GM19467 (cell line): Measurements from ENCODE around the gene POU4F2.

Experiments used
- ATAC-seq: cut with Tn5 transposase; IDR thresholded peaks from one replicate; pipeline ENCODE4 v1.9.1; 2021; ENCODE audit warnings: mild to moderate bottlenecking, moderate library complexity; ENCODE audit not compliant: unreplicated experiment

The POU4F2 gene, protein sequence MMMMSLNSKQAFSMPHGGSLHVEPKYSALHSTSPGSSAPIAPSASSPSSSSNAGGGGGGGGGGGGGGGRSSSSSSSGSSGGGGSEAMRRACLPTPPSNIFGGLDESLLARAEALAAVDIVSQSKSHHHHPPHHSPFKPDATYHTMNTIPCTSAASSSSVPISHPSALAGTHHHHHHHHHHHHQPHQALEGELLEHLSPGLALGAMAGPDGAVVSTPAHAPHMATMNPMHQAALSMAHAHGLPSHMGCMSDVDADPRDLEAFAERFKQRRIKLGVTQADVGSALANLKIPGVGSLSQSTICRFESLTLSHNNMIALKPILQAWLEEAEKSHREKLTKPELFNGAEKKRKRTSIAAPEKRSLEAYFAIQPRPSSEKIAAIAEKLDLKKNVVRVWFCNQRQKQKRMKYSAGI

DNA sequence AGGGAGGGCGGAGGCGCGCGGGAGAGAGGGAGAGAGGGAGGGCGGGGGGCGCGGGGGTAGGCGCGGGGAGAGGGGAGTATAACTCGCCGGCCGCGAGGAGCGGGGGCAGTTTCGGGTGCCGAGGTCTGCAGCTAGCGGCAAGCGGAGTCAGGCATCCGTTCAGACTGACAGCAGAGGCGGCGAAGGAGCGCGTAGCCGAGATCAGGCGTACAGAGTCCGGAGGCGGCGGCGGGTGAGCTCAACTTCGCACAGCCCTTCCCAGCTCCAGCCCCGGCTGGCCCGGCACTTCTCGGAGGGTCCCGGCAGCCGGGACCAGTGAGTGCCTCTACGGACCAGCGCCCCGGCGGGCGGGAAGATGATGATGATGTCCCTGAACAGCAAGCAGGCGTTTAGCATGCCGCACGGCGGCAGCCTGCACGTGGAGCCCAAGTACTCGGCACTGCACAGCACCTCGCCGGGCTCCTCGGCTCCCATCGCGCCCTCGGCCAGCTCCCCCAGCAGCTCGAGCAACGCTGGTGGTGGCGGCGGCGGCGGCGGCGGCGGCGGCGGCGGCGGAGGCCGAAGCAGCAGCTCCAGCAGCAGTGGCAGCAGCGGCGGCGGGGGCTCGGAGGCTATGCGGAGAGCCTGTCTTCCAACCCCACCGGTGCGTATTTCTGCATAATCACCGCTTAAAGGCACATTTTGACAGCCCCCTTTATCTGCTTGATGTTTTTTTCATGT lies at the start of gene POU4F2:
POU4F2 (plus strand) TSS at position 108 of the 720 bp plus-strand sequence; CDS start at position 356, 248 bp downstream.
- no peak for ATAC-seq

DNA sequence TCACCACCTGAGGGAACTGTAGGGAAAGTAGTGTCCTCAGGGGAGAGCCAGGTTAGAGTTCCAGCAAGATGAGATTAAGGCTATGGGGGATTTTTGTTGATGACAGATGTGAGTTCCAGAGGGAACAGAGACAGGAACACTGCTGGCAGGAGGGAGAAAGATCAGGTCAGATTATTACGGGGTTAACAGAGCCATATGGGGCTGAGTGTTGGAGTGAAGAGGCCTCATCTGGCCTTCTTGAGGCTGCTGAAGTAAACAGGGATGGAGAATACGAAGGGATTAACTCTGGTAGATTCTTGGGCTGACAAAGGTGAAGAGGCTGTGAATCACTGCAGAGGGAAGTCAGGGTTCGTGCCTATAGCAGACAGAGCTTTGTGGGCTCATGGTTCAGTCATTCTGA lies 47.9 kb upstream of the POU4F2 start:
- ATAC-seq: no peak

DNA sequence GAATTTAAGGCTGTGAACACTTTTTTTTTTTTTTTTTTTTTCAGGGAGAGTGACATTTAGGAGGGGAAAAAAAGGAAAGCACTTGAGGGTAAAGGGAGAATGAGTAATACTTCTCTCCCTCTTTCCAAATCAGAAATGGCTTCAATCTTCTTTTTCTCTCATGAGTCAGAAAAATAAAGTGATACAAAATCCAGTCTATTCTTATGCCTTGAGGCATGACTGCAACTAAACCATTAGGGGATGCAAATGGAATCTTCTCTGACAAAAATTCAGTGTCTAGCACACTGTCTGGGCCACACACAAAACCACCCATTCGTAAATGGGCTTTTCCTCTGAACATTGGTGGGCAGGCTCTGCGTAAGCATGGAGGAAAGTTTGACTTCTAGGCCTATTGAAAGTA lies 46.7 kb upstream of the POU4F2 start:
- no peak for ATAC-seq

DNA sequence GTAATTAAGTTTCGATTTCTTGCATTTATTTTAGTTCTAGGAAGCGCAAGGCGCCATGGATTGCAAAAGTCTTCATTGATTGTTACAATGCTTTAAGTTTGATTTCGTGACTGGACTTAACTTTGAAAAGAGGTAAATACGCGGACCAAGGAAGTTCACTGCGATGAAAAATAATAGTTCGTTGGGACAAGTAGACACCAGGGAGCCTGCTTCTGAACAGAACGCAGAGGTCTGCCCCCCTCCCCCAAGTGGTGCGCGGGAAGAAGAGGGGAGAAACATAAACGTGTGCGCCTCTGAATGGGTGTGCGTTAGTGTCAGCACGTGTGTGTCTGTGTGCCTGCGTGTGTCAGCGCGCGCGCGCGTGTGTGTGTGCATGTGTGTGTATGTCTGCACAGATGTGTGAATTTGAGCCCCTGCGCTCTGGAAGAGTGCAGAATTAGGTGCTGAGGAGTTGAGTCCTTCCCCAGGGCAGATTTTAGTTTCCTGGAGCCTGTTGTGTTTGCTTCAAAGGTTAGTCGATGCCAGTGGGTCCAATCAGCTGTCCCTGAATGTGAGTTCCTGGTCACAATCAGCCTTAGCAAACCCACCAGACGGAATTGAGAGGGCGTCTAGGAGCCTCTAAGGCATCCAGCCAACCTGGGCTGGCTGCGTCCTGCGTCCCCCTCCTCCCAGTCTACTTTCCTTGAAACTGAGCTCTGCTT lies 5.8 kb upstream of the POU4F2 start:
- ATAC-seq: no peak

DNA sequence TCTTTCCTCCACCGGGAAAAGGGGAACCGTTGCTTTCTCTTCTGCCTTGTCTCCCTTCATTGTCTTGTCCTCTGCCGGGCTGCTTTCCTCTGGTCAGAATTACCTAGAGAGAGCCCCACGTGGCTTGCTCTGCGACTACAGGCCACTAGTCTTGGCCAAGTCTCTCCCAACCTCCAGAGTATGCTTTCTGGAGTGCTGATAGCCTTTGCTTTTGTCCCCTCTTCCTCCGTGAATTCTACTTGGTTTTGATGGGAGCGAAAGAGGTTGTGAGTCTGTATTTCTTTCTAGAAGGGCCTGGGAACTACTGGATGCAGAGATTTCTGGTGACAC lies 5.3 kb upstream of the POU4F2 start:
- no peak for ATAC-seq

DNA sequence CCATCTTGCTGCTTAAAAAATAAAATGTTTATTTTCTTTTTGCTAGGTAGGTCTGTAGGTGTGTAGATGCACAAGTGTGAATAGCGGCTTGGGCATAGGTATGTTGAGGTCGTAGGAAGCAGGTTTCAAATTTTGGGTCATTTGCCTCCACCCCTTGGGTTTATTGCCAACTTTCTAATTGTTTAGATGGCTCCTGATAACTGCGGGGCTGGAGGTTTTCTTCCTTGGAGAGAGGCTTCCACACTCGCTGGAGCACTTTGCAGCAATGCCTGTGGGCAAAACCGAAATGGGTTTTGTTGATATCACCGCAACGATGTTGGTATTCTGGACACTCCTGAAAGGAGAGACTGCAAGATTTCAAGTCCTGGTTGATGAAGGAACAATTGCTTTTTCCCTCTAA lies 3.9 kb upstream of the POU4F2 start:
- ATAC-seq: no peak

DNA sequence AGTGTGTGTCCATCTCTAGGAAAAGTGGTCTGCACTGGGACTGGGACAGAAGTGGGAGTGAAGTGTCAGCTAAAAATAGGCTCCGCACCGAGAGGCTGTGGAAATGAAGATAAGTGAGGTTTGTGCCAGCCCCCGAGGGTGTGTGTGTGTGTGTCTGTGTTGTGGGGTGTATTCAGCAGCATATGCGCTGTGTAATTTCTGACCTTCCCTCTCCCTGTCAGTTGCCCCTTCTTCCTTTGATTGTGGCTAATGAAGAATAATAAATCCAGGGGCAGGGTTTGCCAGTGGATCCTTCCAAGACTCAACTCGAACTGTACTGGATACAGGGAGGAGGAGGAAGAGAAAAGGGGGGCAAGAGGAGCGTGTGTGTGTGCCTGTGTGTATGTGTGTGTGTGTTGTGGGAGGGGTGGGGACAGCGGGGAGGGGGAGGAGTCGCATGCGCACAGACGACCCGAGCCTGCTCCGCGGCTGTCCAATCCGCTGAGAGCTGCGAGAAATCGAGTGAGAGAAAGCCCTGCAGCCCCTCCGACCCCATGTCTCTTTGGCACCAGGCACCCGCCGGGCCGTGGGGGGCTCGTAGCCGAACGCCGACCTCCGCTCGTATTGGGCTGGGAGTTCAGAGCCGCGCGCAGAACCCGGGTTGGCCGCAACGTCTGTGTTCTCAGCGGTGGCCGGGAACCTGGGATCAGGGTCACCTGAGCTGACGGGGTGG lies 916 bp upstream of the POU4F2 start:
- ATAC-seq: no peak

DNA sequence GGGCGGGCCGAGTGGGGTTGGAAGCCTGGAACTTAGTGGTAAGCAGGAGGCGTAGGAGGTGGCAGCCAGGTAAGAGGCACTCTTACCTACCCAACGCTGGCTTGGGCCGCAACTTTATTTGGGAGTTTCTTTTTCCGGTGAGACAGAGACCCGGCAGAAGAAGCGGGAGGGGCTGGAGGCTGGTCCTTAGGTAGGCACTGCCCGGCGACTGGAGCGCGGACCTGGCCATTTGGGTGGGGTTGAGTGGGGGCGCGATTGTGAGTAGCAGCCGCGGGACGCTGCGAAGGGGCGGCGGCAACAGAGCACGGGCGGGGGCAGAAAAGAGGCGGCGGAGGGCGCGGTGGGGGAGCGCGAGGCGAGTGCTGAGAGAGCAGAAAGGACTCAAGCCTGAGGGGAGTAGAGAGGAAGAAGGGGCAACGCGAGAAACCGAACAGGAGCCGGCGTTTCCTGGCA lies 334 bp upstream of the POU4F2 start:
- ATAC-seq: no peak

DNA sequence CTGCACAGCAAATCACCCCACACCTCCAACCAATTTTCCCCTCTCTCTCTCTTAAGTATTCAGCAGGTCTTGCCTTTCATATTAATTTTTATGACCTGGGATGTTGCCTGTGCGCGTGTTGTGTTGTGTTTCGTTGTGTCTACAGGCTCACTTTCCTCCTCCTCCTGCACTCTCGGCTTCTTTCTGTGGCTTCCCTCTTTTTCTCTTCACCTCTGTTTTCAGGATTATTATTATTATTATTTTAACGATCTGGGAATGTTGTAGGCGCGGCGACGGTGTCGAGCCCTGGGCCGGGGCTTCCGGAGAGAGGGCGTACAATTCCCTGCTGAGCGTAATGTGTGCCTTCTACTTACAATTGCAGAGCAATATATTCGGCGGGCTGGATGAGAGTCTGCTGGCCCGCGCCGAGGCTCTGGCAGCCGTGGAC lies 826 bp downstream of the POU4F2 start:
- no peak for ATAC-seq

DNA sequence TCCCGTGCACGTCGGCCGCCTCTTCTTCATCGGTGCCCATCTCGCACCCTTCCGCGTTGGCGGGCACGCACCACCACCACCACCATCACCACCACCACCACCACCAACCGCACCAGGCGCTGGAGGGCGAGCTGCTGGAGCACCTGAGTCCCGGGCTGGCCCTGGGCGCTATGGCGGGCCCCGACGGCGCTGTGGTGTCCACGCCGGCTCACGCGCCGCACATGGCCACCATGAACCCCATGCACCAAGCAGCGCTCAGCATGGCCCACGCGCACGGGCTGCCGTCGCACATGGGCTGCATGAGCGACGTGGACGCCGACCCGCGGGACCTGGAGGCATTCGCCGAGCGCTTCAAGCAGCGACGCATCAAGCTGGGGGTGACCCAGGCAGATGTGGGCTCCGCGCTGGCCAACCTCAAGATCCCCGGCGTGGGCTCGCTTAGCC lies 1.4 kb downstream of the POU4F2 start:
- ATAC-seq: no peak

DNA sequence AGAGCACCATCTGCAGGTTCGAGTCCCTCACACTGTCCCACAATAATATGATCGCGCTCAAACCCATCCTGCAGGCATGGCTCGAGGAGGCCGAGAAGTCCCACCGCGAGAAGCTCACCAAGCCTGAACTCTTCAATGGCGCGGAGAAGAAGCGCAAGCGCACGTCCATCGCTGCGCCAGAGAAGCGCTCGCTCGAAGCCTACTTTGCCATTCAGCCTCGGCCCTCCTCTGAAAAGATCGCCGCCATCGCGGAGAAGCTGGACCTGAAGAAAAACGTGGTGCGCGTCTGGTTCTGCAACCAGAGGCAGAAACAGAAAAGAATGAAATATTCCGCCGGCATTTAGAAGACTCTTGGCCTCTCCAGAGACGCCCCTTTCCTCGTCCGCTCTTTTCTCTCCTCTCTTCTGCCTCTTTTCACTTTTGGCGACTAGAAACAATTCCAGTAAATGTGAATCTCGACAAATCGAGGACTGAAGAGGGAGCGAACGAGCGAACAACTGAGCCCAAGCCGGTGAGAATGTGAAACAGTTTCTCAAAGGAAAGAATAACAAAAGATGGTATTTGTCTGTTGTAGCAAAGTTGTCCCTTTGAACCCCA lies 1.9 kb downstream of the POU4F2 start:
- no peak for ATAC-seq

DNA sequence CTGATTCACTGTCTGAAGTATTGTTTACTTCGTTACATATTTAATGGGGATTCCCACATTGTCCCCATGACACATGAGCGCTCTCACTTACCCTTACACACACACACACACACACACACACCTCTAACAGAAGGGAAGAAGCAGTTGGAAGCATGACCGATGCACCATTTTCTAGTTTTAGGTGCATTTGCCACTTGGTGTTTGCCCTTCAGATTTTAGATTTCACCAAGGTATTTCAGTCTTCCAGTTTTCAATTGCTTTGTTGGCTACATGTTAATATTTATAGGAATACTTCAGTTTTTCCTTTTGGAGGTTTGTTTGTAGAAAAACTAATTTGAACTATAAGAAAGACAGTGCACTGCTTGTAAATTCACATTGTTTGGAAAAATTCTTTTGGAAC lies 3.1 kb downstream of the POU4F2 start:
- no peak for ATAC-seq

DNA sequence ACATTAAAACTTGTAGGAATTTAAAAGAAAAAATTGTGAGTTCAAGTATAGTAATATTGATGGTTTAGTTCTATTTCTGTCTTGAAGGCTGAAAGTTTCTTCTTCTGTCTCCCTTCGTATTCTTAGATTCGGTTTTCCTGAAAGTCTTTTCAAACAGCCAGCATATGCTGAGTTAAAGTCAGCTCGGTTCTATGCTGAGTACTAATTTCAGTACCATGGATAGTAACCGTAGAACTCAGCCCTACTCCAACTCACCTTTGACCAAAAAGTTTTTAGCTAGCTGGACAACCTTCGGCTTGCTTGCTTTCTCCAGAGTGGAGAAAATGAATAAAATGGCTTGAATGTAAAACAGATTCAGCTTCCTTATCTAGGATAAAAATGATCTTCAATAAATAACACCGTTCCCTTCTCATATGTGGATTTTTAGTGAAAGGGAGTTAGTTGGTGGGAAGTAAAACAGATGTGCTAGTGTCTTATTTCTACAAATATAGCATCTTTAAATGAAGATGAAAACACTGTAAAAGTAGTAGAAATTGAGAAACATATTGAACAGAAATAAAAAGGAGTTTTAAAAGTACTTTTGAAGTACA lies 5.2 kb downstream of the POU4F2 start:
- no peak for ATAC-seq

DNA sequence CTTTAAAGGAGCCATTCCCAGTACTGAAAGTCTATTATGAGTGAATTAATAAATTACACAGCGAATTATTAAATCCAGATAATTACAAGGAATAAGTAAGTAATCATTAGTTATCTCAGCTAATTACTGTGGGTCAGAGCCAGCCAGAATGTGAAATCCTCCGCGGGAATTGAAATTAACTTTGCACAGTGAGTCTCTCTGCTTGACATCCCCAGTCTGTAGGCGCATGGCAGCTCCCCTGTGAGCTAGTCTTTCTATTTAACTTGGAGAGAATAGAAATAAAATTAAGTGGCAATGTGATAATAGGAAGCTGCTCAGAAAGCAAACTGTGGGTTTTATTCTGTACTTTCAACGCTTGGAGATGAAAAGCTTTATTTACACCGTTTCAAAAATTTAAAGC lies 7.2 kb downstream of the POU4F2 start:
- ATAC-seq: no peak

DNA sequence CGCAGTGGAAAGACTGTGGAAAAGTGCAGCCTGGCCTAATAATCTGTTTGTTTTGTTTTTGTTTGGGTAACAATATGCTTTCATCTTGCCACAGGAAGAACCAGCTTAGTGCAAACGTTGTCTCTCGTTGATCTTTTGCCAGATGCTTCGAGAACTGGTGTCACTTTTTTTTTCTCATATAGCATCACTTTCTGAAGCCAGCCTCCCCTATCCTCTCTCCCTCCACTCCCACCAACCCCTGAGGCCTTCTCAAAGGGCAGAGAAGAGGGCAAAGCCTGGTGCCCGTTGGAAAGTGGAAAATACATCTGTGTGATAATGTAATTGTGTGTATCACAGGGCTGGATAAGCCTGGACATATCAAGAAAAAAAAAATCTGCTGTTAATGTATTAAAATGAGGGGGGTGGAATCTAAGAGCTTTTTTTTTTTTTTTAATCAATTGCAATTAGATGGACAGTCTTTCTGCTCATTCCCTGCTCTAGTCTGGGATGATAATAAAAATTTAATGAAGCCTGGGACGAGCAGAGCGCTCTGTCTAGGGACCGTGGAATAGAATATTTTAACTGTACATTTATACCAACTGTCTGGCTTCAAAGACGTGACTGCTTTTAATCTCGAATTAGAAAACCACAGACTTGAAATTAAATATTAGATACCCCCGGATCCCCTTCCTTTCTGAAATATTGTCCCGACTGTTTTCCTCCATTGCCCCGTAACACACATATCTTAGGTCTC lies 8.1 kb downstream of the POU4F2 start:
- ATAC-seq: no peak

DNA sequence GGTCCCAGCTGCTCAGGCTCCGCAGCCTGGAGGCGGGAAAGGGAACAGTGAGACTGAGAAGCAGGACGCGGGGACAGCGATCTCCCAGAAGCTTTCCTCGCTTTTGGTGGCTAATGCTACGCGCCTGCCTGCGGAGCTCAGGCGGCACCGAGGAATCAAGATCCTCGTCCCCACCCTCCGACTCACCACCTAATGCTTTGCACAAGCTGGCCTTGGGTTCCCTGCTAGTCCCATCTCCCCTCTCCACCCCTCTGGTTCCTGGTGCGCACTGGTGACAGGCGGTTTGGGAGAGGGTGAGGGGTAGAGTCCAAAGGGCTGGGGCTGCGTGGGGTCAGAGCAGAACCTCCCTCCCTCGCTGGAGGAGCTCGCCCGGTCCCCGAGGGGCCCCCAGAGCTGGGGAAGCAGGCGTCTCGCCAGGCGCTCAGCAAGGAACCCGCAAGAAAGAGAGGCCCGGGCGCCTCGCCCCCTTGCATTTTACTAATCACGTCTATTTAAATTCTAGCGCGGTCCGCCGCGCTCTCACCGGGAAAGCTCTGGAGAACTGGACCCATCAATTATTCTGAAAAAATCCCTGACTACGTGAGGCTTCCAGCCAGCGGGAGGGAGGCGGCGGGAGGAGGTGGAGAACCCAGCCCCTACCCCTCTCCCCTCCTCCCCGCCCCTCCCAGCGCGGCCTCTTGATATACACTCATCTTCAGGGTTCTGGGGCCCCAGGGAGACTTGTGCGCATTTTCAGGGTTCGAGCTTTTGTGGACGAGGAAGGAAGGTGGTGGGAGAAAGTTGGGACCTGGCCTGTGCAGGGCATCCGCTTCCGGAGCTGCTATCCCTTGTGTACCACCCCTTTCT lies 9.1 kb downstream of the POU4F2 start:
- ATAC-seq: no peak

DNA sequence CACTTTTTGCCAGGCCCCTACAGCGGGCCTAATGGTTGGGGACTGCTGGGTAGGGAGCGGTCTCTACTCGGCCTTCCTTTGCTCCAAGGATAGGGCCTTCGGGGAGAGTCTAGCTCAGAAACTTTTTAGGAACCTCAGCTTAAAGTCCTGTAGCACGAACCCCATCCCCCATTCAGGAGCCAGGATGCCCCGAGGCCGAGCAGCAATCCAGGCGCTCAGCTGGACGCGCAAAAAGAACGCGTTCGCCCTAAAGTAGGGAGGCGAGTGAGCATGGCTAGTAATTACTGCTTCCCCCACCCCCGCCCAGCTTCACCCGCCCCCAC lies 9.7 kb downstream of the POU4F2 start:
- ATAC-seq: no peak

DNA sequence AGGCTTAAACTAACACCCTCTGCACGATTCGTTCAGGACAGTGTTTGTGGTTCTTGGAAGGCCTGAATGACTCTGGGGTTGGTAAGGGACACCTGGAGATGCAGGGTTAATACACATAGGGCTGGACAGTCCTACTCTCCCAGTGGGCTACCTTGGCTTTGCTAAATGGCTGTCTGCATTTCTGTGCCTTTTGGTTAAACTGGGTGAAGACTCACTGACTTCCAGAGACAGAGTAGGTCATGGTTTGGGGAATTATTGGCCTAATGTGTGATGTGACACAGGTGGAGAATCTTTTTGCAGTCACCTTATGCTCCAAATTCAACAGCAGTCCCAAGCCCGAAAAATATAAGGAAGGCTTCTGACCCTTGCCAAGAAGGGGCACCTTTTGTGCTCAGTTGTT lies 10.5 kb downstream of the POU4F2 start:
- no peak for ATAC-seq

DNA sequence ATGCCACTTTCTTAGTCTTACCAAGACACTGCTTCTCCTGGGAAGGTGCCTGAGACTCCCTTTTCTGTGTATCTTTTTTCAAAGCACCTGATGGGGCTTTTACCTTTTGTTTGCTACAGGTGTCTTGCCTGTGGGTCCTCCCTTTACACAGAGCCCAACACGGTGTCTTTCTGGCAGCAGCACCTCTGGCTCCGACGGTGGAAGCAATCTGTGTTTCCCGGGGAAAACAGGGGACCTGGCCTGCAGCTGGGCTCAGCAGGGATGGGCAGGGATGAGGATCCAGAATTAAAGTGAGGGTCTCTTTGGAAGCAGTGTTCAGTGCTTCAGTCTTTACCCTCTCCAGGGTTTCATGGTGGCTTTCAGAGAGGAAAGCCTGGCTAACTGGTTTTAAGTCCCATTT lies 11.3 kb downstream of the POU4F2 start:
- ATAC-seq: no peak
